HepG2 (cell line): Measurements from ENCODE around the gene NOCT. TPM values are rescaled to one million over a fixed set of nuclear protein-coding genes. Genes with fewer than 3 reads are reported as not detected.

Source experiments
- AHR ChIP-seq: IDR thresholded peaks from 2 replicates; pipeline ENCODE4 v1.6.1; 2018; ENCODE audit warnings: missing genetic modification reagents, missing compliant biosample characterization
- CHCHD3 ChIP-seq: sonication (generic); formaldehyde crosslinking; IDR thresholded peaks from 2 replicates; pipeline ENCODE4 v1.8.0; 2022; ENCODE audit warnings: mild to moderate bottlenecking, missing genetic modification reagents, moderate library complexity
- CHD2 ChIP-seq: IDR thresholded peaks from 2 replicates; pipeline ENCODE4 v1.6.1; 2011; ENCODE audit warnings: low read depth, low read length, improper control_type of control experiment
- CREM ChIP-seq, 2 experiments: sonication (generic) in 1 of 2; formaldehyde crosslinking in 1 of 2; IDR thresholded peaks; 2 replicates each; pipeline versions ENCODE4 v1.4.0 to v1.6.1; 2016 to 2020; ENCODE audit warnings: antibody characterized with exemption in 1 of 2, mild to moderate bottlenecking in 1 of 2, missing genetic modification reagents in 1 of 2
- HES4 ChIP-seq: sonication (generic); formaldehyde crosslinking; IDR thresholded peaks from 2 replicates; pipeline ENCODE4 v1.9.0; 2021; ENCODE audit warnings: mild to moderate bottlenecking, missing genetic modification reagents, borderline replicate concordance
- HIVEP1 ChIP-seq: sonication (generic); formaldehyde crosslinking; IDR thresholded peaks from 2 replicates; pipeline ENCODE4 v1.4.0; 2020; ENCODE audit warnings: mild to moderate bottlenecking, missing genetic modification reagents
- HNF1B ChIP-seq: sonication (generic); formaldehyde crosslinking; IDR thresholded peaks from 2 replicates; pipeline ENCODE4 v1.5.1; 2020; ENCODE audit warnings: mild to moderate bottlenecking, moderate library complexity, missing genetic modification reagents
- KDM2A ChIP-seq: sonication (generic); formaldehyde crosslinking; IDR thresholded peaks from 2 replicates; pipeline ENCODE4 v1.4.0; 2020; ENCODE audit warnings: low read depth, missing genetic modification reagents, borderline replicate concordance
- KMT2A ChIP-seq: sonication (generic); formaldehyde crosslinking; IDR thresholded peaks from 2 replicates; pipeline ENCODE4 v1.4.0; 2020; ENCODE audit warnings: missing genetic modification reagents
- PLRG1 ChIP-seq: fragments of 450-650 bp; conservative IDR thresholded peaks from 2 replicates; pipeline ENCODE4 v1.6.1; 2016
- RAD21 ChIP-seq: fragments of 450-650 bp; formaldehyde crosslinking; IDR thresholded peaks from 2 replicates; pipeline ENCODE4 v1.5.0; 2020; ENCODE audit warnings: mild to moderate bottlenecking
- STAT5B ChIP-seq: sonication (generic); formaldehyde crosslinking; IDR thresholded peaks from 2 replicates; pipeline ENCODE4 v1.4.0; 2020; ENCODE audit warnings: missing genetic modification reagents
- U2AF2 ChIP-seq: fragments of 200-400 bp; formaldehyde crosslinking; IDR thresholded peaks from 2 replicates; pipeline ENCODE4 v1.6.1; 2017; ENCODE audit warnings: low read depth, mild to moderate bottlenecking, low read length
- ZMYM4 ChIP-seq: sonication (generic); formaldehyde crosslinking; IDR thresholded peaks from 2 replicates; pipeline ENCODE4 v1.8.1; 2023; ENCODE audit warnings: mild to moderate bottlenecking, missing genetic modification reagents
- ZNF224 ChIP-seq: sonication (generic); formaldehyde crosslinking; IDR thresholded peaks from 2 replicates; pipeline ENCODE4 v1.5.0; 2020; ENCODE audit warnings: mild to moderate bottlenecking, missing genetic modification reagents
- ZNF337 ChIP-seq: sonication (generic); formaldehyde crosslinking; IDR thresholded peaks from 2 replicates; pipeline ENCODE4 v1.5.1; 2020; ENCODE audit warnings: missing genetic modification reagents, low read depth, mild to moderate bottlenecking, borderline replicate concordance
- ZNF614 ChIP-seq: IDR thresholded peaks from 2 replicates; pipeline ENCODE4 v1.6.1; 2018; ENCODE audit warnings: missing biosample characterization, missing genetic modification reagents, inconsistent platforms, borderline replicate concordance
- ZNF773 ChIP-seq: sonication (generic); formaldehyde crosslinking; IDR thresholded peaks from 2 replicates; pipeline ENCODE4 v1.4.0; 2020; ENCODE audit warnings: missing genetic modification reagents, borderline replicate concordance
- ZNF816 ChIP-seq: sonication (generic); formaldehyde crosslinking; IDR thresholded peaks from 2 replicates; pipeline ENCODE4 v1.8.0; 2022; ENCODE audit warnings: missing genetic modification reagents, mild to moderate bottlenecking, borderline replicate concordance
- ZZZ3 ChIP-seq: sonication (generic); formaldehyde crosslinking; IDR thresholded peaks from 2 replicates; pipeline ENCODE4 v1.4.0; 2020; ENCODE audit warnings: missing genetic modification reagents, mild to moderate bottlenecking, borderline replicate concordance
- polyA plus RNA-seq, 8 experiments: library from polyadenylated mRNA; depleted of rRNA in 3 of 8; stranded (reverse) in 7 of 8; unstranded in 1 of 8; fragments of >200 nt; fragmentation: Illumina TruSeq in 4 of 8; extraction: Trizol in 4 of 8; gene quantifications; 2 replicates each; pipeline versions ENCODE4 v1.2.1 to v1.2.3, GENCODE V29; 2011 to 2016; ENCODE audit warnings: low read depth in 4 of 8, missing spikeins in 1 of 8, mixed read lengths in 1 of 8; ENCODE audit not compliant: insufficient read depth in 1 of 8
- total RNA-seq, 5 experiments: library from RNA; depleted of rRNA; stranded (reverse); fragments of >200 nt; fragmentation: Illumina TruSeq; extraction: Trizol; gene quantifications; 2 replicates each; pipeline ENCODE4 v1.2.3, GENCODE V29; 2016; ENCODE audit warnings: low read depth in 1 of 5
- TF ChIP-seq, protein P1 (sequence below): sonication (generic); formaldehyde crosslinking; IDR thresholded peaks from 2 replicates; pipeline ENCODE4 v1.8.1; 2023; ENCODE audit warnings: mild to moderate bottlenecking, missing genetic modification reagents
- TF ChIP-seq, protein P2 (sequence below): IDR thresholded peaks from 2 replicates; pipeline ENCODE4 v1.6.1; 2016; ENCODE audit warnings: missing biosample characterization, missing genetic modification reagents, low read depth
- TF ChIP-seq, protein P3 (sequence below): sonication (generic); formaldehyde crosslinking; IDR thresholded peaks from 2 replicates; pipeline ENCODE4 v1.4.0; 2020; ENCODE audit warnings: missing genetic modification reagents

The NOCT gene
- total and polyA plus RNA-seq, 2 of the 13 experiments (the other 11 are each of a cell fraction or from before 2014, with no cell fraction given), result 3.6 to 13.1 TPM

GRCh38 chr4:139015269-139015947 is at the start of gene NOCT (continued):
- TF ChIP-seq ZNF614 (CRISPR knock-in tag) (no peak; the same call in 1 of the 2 replicates), ZZZ3 (no peak; the same call in 1 of the 2 replicates), U2AF2 (no peak), HIVEP1 (peak; percentile 99), AHR (peak; percentile 31; the same call in 1 of the 2 replicates), ZMYM4 (CRISPR knock-in tag) (no peak; the same call in 1 of the 2 replicates), ZNF224 (CRISPR knock-in tag) (no peak), PLRG1 (no peak), STAT5B (no peak), ZNF816 (CRISPR knock-in tag) (no peak; the same call in 1 of the 2 replicates), ZNF337 (peak; percentile 69; the same call in 1 of the 2 replicates), HNF1B (peak; percentile 81; the same call in 1 of the 2 replicates), KDM2A (peak; percentile 70; the same call in 1 of the 2 replicates), HES4 (CRISPR knock-in tag) (peak; percentile 75), RAD21 (CRISPR knock-in tag) (0 out of 2 replicates have a peak, but pooled peaks have one; percentile 28), CHCHD3 (0 out of 2 replicates have a peak, but pooled peaks have one; percentile 66), KMT2A (CRISPR knock-in tag) (peak; percentile 79), CHD2 (peak; percentile 89), CREM (IDR thresholded peaks at IDR 0.05) (peak; percentile 64), CREM (CRISPR knock-in tag; IDR thresholded peaks at IDR 0.05) (no peak), ZNF773 (CRISPR knock-in tag) (peak; percentile 36; the same call in 1 of the 2 replicates)
- TF ChIP-seq, protein P1, sequence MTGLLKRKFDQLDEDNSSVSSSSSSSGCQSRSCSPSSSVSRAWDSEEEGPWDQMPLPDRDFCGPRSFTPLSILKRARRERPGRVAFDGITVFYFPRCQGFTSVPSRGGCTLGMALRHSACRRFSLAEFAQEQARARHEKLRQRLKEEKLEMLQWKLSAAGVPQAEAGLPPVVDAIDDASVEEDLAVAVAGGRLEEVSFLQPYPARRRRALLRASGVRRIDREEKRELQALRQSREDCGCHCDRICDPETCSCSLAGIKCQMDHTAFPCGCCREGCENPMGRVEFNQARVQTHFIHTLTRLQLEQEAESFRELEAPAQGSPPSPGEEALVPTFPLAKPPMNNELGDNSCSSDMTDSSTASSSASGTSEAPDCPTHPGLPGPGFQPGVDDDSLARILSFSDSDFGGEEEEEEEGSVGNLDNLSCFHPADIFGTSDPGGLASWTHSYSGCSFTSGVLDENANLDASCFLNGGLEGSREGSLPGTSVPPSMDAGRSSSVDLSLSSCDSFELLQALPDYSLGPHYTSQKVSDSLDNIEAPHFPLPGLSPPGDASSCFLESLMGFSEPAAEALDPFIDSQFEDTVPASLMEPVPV (CRISPR knock-in tag), result 0 out of 2 replicates have a peak, but pooled peaks have one; percentile 7
- TF ChIP-seq, protein P2, sequence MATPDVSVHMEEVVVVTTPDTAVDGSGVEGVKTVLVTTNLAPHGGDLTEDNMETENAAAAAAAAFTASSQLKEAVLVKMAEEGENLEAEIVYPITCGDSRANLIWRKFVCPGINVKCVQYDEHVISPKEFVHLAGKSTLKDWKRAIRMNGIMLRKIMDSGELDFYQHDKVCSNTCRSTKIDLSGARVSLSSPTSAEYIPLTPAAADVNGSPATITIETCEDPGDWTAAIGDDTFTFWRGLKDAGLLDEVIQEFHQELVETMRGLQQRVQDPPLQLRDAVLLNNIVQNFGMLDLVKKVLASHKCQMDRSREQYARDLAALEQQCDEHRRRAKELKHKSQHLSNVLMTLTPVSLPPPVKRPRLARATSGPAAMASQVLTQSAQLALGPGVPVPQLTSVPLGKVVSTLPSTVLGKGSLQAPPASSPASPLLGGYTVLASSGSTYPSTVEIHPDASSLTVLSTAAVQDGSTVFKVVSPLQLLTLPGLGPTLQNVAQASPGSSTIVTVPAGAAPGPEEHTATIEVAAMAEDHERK (CRISPR knock-in tag), result no peak
- TF ChIP-seq, protein P3, sequence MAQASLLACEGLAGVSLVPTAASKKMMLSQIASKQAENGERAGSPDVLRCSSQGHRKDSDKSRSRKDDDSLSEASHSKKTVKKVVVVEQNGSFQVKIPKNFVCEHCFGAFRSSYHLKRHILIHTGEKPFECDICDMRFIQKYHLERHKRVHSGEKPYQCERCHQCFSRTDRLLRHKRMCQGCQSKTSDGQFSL, result no peak
